Progenitor cell of endocrine pancreas (in vitro differentiated cells): Measurements from ENCODE around the gene ATF6. TPM values are rescaled to one million over a fixed set of nuclear protein-coding genes. Genes with fewer than 3 reads are reported as not detected.

ENCODE experiments used
- DNase-seq: peaks from one replicate; pipeline ENCODE4 v3.0.0; 2021; ENCODE audit warnings: low spot score; ENCODE audit not compliant: unreplicated experiment
- H3K27ac Mint-ChIP-seq: 2 replicates; pipeline ENCODE4 v1.8.0; 2021; ENCODE audit warnings: mild to moderate bottlenecking, moderate library complexity, mixed read lengths
- H3K27me3 Mint-ChIP-seq: 2 replicates; pipeline ENCODE4 v1.8.0; 2021; ENCODE audit warnings: mixed read lengths
- H3K36me3 Mint-ChIP-seq: 2 replicates; pipeline ENCODE4 v1.8.0; 2022; ENCODE audit warnings: mixed read lengths; ENCODE audit not compliant: insufficient read depth
- H3K4me1 Mint-ChIP-seq: 2 replicates; pipeline ENCODE4 v1.8.0; 2021; ENCODE audit warnings: low read depth, mixed read lengths
- H3K4me3 Mint-ChIP-seq: 2 replicates; pipeline ENCODE4 v1.8.0; 2021; ENCODE audit warnings: low read depth, mild to moderate bottlenecking, moderate library complexity, mixed read lengths
- H3K9me3 Mint-ChIP-seq: 2 replicates; pipeline ENCODE4 v1.8.0; 2021; ENCODE audit warnings: low read depth, mixed read lengths
- total RNA-seq: library from RNA; stranded (reverse); gene quantifications from 2 replicates; pipeline ENCODE4 v1.2.1, GENCODE V29; 2021
- TF ChIP-seq, protein P1 (sequence below): fragments of 200-600 bp; sonication (generic); IDR thresholded peaks from one replicate; pipeline ENCODE4 v1.5.0; 2021; ENCODE audit warnings: antibody characterized with exemption, mild to moderate bottlenecking; ENCODE audit not compliant: unreplicated experiment

The ATF6 gene
- total RNA-seq, 1 donor from 2014 or later, result 20.4 TPM

DNA sequence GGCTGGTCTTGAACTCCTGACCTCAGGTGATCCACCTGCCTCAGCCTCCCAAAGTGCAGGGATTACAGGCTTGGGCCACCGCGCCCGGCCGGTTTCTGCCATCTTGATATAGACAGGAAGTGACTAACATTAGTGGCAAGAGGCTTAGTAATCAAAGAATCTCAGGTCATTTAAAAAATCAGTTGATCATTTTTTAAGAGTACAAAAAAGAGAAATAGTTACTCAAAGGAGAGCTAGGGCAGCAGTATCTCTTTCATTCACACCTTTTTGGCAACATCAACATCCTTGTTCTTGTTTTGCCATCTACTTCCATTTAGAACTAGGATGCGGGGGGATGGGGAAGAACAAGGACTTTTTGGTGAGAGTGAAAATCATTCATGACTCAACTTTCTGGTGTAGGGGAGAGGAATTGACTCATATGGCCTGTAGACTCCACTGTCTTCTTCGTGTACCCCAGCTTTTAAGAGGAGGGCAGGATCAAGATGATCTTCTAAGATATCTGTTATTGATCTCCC, 36.0 kb upstream of the ATF6 start:
- Mint-ChIP-seq H3K27ac (no peak overlapping the region), H3K9me3 (no peaks in the 10 kb centered on the region), H3K27me3 (peaks cover 39% of the 10 kb centered on the region), H3K36me3 (no peaks in the 10 kb centered on the region), H3K4me3 (no peak overlapping the region), H3K4me1 (peaks cover 17% of the 10 kb centered on the region)
- DNase-seq, result no peak
- TF ChIP-seq, protein P1, sequence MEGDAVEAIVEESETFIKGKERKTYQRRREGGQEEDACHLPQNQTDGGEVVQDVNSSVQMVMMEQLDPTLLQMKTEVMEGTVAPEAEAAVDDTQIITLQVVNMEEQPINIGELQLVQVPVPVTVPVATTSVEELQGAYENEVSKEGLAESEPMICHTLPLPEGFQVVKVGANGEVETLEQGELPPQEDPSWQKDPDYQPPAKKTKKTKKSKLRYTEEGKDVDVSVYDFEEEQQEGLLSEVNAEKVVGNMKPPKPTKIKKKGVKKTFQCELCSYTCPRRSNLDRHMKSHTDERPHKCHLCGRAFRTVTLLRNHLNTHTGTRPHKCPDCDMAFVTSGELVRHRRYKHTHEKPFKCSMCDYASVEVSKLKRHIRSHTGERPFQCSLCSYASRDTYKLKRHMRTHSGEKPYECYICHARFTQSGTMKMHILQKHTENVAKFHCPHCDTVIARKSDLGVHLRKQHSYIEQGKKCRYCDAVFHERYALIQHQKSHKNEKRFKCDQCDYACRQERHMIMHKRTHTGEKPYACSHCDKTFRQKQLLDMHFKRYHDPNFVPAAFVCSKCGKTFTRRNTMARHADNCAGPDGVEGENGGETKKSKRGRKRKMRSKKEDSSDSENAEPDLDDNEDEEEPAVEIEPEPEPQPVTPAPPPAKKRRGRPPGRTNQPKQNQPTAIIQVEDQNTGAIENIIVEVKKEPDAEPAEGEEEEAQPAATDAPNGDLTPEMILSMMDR, result no peak

DNA sequence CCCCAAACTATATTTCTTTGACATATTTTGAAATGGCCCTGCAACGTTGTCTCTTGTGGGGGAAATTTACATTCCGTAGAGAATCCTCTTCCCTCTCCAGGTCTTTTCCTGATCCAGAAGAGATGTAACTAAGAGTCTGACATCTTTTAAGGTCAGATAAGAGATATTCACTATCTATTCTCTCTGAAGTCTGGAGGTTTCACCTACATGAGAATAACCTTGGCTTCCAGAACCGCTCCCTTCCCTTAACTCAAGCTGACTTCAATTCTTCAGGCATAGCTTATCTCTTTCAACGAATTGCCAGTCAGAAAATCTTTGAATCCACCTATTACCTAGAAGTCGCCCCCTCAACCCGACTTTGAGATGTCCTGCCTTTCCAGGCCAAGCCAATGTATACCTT, 34.9 kb upstream of the ATF6 start:
- Mint-ChIP-seq H3K36me3 (no peaks in the 10 kb centered on the region), H3K4me1 (peaks cover 13% of the 10 kb centered on the region), H3K4me3 (no peak overlapping the region)

DNA sequence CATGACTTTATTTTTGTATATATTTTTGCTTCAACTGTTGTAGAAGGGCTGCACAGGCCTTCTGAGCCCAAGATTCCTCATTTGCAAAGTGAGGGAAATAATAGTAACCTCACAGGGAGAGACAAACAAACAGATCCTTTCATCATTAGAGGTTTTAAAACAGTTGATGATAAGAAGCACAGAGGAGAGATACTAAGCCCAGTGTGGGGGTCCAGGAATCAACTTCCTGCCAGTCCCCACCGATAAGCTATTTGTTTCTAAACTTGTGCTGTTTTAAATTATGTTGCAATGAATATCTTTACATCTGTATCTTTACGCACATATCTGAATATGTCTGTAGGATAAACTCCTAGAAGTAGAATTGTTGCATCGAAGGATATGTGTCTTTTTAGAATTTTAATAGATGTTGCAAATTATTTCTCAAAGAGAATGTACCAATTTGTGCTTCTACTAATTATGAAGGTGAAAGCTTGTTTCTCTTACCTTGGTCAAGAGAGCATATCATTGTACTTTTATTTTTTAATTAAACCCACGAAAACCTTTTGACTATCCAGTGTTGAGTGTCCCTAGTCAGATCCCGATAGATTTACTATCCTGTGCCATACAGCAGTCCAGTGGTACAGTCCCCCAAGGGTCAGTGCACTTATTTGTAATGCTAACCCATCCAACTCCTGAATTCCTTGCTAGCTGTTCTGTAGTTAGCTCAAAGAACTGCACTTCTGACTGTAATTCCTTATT, 34.0 kb upstream of the ATF6 start:
- Mint-ChIP-seq H3K4me1 (peaks cover 13% of the 10 kb centered on the region), H3K27me3 (peaks cover 37% of the 10 kb centered on the region), H3K4me3 (no peak overlapping the region), H3K36me3 (no peaks in the 10 kb centered on the region), H3K9me3 (no peaks in the 10 kb centered on the region), H3K27ac (no peak overlapping the region)
- no peak for DNase-seq
- TF ChIP-seq, protein P1, result no peak

More for the DNA sequence above, 34.9 kb upstream of the ATF6 start:
- Mint-ChIP-seq H3K27me3 (peaks cover 34% of the 10 kb centered on the region), H3K27ac (no peak overlapping the region), H3K9me3 (no peaks in the 10 kb centered on the region)
- TF ChIP-seq, protein P1, result no peak
- no peak for DNase-seq

DNA sequence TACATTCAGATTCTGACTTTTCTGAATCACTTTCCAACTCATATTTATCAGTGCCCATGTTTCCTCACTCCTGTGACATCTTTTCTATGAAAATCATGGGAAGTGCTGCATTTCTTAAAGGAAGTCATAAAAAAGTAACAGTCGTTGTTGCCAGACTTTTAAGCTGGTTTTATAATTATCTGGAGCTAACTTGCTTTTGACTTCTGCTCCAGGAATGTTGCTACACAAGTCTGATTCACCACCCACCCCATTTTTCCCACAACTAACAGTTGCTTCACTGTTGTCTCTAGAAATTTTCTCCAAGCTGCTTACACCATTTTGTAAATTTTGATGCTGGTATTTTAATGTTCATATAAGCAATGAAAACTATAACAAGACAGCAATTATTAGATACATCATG, 32.6 kb upstream of the ATF6 start:
- peaks cover 12% of the 10 kb centered on the region for H3K4me1 Mint-ChIP-seq
- no peaks in the 10 kb centered on the region for H3K36me3 Mint-ChIP-seq
- peaks cover 37% of the 10 kb centered on the region for H3K27me3 Mint-ChIP-seq
- no peak overlapping the region for H3K27ac Mint-ChIP-seq
- H3K9me3 Mint-ChIP-seq, result no peaks in the 10 kb centered on the region
- H3K4me3 Mint-ChIP-seq, result no peak overlapping the region
- no peak for DNase-seq
- TF ChIP-seq, protein P1, result no peak

DNA sequence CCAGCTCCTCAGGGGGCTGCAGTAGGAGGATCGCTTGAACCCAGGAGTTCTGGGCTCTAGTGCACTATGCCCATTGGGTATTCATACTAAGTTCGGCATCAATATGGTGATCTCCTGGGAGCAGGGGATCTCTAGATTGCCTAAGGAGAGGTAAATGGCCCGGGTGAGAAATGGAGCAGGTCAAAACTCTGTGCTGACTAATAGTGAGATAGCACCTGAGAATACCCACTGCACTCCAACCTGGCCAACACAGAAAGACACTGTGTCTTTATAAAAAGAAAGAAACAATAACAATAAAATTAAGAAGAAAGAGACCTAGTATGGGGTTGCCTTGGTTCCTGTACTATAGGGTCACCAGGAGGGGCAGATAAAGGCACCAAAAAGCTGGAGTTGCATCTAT, 30.3 kb upstream of the ATF6 start:
- DNase-seq, result no peak
- Mint-ChIP-seq H3K9me3 (no peaks in the 10 kb centered on the region), H3K36me3 (no peaks in the 10 kb centered on the region), H3K4me3 (no peak overlapping the region), H3K27ac (no peak overlapping the region), H3K27me3 (peaks cover 27% of the 10 kb centered on the region), H3K4me1 (peaks cover 11% of the 10 kb centered on the region)
- TF ChIP-seq, protein P1, result no peak
